HL-60/S4 treated with retinoic acid at 250 ng/mL for 4 days and 3 days (cell line): ENCODE data around the gene MYT1.
"Not testable (repeated sequence)": the region's sequence is repeated elsewhere in the genome, so short reads cannot be mapped to it uniquely, and the experiment has no call there.

ENCODE experiments used
- in situ Hi-C: fragments of 300-500 bp; cut with MboI; formaldehyde crosslinking; loops from 2 replicates; pipeline ENCODE4 v1.7.0; 2022; ENCODE audit warnings: low sequenced_read_pairs

MYT1 gene

DNA sequence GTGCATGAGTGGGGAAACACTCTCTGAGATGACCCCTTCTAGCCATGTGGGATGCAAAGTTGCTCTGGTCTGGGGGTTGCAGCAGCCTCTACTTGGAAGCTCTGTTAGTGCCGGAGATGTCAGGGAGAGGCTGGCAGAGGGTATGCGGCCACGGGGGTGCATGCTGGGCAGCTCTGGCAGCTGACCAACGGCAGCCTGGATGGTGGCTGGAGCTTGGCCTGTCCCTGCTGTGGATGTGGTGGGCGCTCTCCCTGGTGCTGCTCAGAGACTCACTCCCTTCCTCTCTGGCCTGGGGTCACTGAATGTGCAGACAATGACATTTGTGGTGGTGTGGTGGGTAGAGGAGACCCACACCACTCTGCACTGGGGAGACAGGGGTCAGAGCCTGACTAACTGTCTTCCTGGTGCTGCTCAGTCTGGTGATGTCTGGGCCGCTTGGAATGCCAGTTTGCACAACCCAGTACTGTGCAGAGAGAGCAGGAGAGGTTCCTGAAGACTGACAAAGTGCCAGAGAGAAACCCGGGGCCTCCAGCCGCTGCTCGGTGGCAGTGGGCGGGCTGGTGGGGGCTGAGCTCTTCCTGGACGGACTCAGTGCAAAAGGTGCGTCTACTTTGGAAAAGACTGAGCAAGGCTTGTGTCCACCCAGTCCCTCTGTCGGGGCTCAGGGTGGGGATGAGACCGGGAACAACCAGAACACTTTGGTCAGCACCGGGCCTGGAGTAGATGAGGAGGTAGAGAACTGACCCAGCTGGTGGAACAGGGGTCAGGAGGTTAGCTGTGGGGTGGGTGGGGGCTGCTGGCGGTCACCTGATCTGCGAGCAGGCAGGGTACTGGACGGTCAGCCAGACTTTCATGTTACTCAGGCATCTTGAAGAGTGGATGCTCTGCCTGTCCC lies 2.7 kb downstream of the MYT1 start:
- in situ Hi-C loops = no loop called here

- in situ Hi-C loops = no loop called here
Measured at GRCh38 chr20:64167676-64168075, 3.4 kb downstream of the MYT1 start.

GRCh38 chr20:64168381-64169090 lies 4.3 kb downstream of the MYT1 start:
- in situ Hi-C loops = no loop called here

GRCh38 chr20:64169091-64169560 lies 4.9 kb downstream of the MYT1 start:
- in situ Hi-C loops = no loop called here

GRCh38 chr20:64171211-64171610 lies 7.0 kb downstream of the MYT1 start:
- in situ Hi-C loops = no loop called here

DNA sequence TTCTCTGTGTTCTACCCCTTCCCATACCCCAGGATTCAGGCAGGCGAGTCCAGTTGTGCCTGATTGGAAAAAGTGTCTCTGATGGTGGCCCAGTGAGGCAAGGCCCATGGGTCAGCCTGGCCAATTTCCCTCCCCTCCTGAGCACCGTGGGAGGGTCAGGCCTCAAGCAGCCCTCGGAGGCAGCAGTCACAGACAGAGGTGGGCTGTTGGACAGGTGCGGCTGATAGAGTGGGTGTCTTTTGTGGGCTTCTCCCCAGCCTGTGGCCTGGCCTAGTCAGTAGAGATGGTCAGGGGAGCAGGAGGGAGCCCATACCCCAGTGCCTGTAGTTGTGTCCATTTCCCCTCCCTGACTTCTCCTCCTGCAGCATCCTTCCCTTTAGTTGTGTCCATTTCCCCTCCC lies 8.9 kb downstream of the MYT1 start:
- in situ Hi-C loops = no loop called here

- in situ Hi-C loops = no loop called here
Measured at GRCh38 chr20:64176551-64176950, 12.3 kb downstream of the MYT1 start.

- in situ Hi-C loops = no loop called here
Measured at GRCh38 chr20:64176971-64177370, 12.7 kb downstream of the MYT1 start.

DNA sequence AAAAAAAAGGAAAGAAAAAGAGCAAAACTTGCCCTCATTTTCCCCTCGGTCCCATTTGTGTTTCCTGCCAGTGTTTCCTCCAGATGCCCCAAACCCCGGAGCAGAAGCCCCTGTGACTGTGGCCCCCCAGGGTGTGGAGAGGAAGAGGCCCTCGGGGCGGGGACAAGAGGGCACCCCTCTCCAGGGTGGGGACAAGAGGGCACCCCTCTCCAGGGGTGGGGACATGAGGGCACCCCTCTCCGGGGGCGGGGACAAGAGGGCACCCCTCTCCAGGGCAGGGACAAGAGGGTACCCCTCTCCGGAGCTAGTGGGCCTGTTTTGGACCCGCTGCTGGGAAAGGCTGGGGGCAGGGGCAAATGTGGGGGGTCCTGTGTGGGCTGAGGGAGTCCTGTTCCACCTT lies 13.1 kb downstream of the MYT1 start:
- in situ Hi-C loops = no loop called here

DNA sequence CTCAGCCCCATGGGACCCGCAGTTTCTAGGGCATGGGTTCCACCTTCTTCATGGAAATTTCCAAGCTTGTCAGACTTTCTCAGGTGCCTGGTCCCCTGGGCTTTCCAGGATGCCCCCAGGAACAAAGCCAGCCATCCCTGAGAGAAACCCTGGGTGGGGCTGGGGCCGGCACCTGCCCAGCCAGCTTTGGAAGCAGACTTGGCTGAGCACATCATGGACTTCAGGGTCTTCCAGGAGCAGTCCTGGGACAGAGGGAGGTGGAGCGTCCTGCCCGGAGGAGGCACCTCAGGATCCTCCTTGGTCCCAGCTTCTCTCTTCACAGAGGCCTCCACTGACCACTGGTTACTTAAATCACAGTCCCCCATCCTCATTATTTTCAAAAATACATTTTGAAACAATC lies 13.5 kb downstream of the MYT1 start:
- in situ Hi-C loops = no loop called here

DNA sequence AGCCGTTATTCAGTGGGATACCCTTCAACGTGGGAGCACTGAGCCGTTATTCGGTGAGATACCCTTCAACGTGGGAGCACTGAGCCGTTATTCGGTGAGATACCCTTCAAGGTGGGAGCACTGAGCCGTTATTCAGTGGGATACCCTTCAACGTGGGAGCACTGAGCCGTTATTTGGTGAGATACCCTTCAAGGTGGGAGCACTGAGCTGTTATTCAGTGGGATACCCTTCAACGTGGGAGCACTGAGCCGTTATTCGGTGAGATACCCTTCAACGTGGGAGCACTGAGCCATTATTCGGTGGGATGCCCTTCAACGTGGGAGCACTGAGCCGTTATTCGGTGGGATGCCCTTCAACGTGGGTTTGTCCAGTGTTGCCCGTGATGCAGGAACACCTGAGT lies 14.7 kb downstream of the MYT1 start:
- in situ Hi-C loops = not testable (repeated sequence)

GRCh38 chr20:64179805-64180204 lies 15.6 kb downstream of the MYT1 start:
- in situ Hi-C loops = no loop called here

DNA sequence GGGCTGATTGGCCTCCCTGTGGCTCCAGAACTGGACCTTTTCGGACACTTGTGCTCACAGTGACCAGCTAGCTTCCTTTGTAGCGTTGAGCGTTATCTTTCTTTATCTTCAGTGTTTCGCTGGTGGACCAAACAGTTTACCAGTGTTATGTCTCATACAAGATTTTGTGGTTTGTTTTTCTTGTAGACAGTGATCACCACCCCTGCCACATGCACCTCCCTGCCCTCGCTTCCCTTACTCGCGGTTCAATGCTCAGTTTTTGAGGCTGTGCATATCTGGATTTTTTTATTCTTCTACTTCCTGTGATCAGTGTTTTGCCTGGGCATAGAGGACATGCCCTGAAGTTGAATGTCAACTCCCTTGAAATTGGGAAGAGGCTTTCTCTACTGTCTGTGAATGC lies 16.4 kb downstream of the MYT1 start:
- in situ Hi-C loops = no loop called here

DNA sequence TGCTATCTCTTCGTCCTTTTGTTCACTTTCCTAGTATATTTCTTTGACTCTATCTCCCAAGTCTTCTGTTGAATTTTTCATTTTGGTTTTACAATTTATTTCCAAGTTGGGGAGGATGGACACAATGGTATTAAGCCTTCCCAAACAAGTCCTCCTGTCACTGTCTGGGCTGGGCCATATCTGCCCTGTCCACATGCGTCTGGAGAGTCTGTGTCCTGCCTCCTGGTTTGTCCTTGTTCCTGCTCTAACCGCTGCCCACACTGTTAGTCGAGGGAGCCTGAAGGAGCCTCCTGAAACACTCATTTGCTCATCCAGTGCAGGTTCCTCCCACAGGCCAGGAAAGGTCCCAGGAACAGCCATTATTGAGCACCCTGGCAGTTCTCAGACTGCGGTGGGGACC lies 17.1 kb downstream of the MYT1 start:
- in situ Hi-C loops = no loop called here

- in situ Hi-C loops = no loop called here
Measured at GRCh38 chr20:64182146-64182865, 18.1 kb downstream of the MYT1 start.

- in situ Hi-C loops = no loop called here
Measured at GRCh38 chr20:64183313-64183712, 19.1 kb downstream of the MYT1 start.

- in situ Hi-C loops = no loop called here
Measured at GRCh38 chr20:64184795-64185194, 20.5 kb downstream of the MYT1 start.

GRCh38 chr20:64185276-64185900 lies 21.1 kb downstream of the MYT1 start:
- in situ Hi-C loops = no loop called here

GRCh38 chr20:64186071-64186598 lies 21.9 kb downstream of the MYT1 start:
- in situ Hi-C loops = no loop called here

DNA sequence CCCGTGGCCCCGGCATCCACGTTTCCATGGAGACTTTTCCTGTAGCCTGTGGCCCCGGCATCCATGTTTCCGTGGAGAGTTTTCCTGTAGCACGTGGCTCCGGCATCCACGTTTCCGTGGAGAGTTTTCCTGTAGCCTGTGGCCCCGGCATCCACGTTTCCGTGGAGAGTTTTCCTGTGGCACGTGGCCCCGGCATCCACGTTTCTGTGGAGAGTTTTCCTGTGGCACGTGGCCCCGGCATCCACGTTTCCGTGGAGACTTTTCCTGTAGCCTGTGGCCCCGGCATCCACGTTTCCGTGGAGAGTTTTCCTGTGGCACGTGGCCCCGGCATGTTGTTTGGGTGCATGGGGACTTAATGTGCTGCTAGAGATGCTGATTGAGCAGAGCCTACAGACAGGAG lies 23.0 kb downstream of the MYT1 start:
- in situ Hi-C loops = not testable (repeated sequence)

DNA sequence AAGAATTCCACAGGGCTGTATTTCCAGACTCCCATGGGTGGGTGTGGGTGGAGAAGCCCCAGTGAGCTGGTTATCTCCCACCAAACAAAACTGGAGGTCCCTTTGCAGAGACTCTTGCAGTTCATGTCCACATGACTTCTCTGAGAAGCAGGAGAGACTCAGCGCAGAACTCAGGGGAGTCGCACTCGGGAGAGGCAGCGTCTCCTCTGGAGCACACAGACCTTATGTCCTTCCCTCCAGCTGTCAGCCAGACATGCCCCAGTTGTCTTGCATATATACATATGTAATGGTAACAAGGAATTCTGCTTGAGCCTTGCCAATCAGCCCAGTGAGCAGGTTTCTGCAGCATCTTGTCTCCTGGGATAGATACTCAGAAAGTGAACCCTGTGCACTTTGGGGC lies 23.8 kb downstream of the MYT1 start:
- in situ Hi-C loops = no loop called here
